Trophoblast cell (in vitro differentiated cells and primary cell): ENCODE results near the gene WTIP.
"Not testable (repeated sequence)": the region's sequence is repeated elsewhere in the genome, so short reads cannot be mapped to it uniquely, and the experiment has no call there.

Experiments used
- DNase-seq, 2 donors: peaks; one replicate each; pipeline ENCODE4 v3.0.0-alpha.2; 2016
- H2AFZ ChIP-seq: 2 replicates; pipeline ENCODE4 v1.6.1; 2013; ENCODE audit warnings: low read length, moderate library complexity, mild to moderate bottlenecking; ENCODE audit not compliant: insufficient read depth, poor library complexity
- H2AK5ac ChIP-seq: 2 replicates; pipeline ENCODE4 v1.6.1; 2013; ENCODE audit warnings: mild to moderate bottlenecking, low read length
- H2BK120ac ChIP-seq: 2 replicates; pipeline ENCODE4 v1.6.1; 2013; ENCODE audit warnings: low read length, mild to moderate bottlenecking, moderate library complexity; ENCODE audit not compliant: insufficient read depth, poor library complexity
- H2BK12ac ChIP-seq: 2 replicates; pipeline ENCODE4 v1.6.1; 2013; ENCODE audit warnings: mild to moderate bottlenecking, low read length, moderate library complexity
- H2BK5ac ChIP-seq: 2 replicates; pipeline ENCODE4 v1.6.1; 2013; ENCODE audit warnings: low read length, low read depth, moderate library complexity, mild to moderate bottlenecking; ENCODE audit not compliant: poor library complexity
- H3K14ac ChIP-seq: 2 replicates; pipeline ENCODE4 v1.6.1; 2013; ENCODE audit warnings: mild to moderate bottlenecking, low read length
- H3K18ac ChIP-seq: 2 replicates; pipeline ENCODE4 v1.6.1; 2013; ENCODE audit warnings: mild to moderate bottlenecking, low read length
- H3K23ac ChIP-seq: 2 replicates; pipeline ENCODE4 v1.6.1; 2013; ENCODE audit warnings: low read length
- H3K27ac ChIP-seq: 2 replicates; pipeline ENCODE4 v1.5.1; 2013; ENCODE audit warnings: low read depth, mild to moderate bottlenecking, inconsistent platforms, low read length, moderate library complexity
- H3K27me3 ChIP-seq: 2 replicates; pipeline ENCODE4 v1.6.1; 2013; ENCODE audit warnings: inconsistent platforms, mild to moderate bottlenecking, low read length, moderate library complexity; ENCODE audit not compliant: insufficient read depth
- H3K36me3 ChIP-seq, 2 experiments: 1 replicate in 1 of 2; 2 replicates in 1 of 2; pipeline ENCODE4 v1.6.1; 2013; ENCODE audit warnings: low read length in 2 of 2, mild to moderate bottlenecking in 2 of 2, moderate library complexity in 1 of 2; ENCODE audit not compliant: insufficient read depth in 2 of 2, control insufficient read depth in 1 of 2
- H3K4ac ChIP-seq: 2 replicates; pipeline ENCODE4 v1.6.1; 2013; ENCODE audit warnings: low read depth, mild to moderate bottlenecking, low read length, moderate library complexity
- H3K4me1 ChIP-seq, 2 experiments: 1 replicate in 1 of 2; 2 replicates in 1 of 2; pipeline ENCODE4 v1.6.1; 2013; ENCODE audit warnings: low read length in 2 of 2, mild to moderate bottlenecking in 2 of 2, moderate library complexity in 1 of 2; ENCODE audit not compliant: insufficient read depth in 2 of 2, control insufficient read depth in 1 of 2
- H3K4me2 ChIP-seq: 2 replicates; pipeline ENCODE4 v1.6.1; 2013; ENCODE audit warnings: inconsistent platforms, mild to moderate bottlenecking, low read length, moderate library complexity
- H3K4me3 ChIP-seq: 2 replicates; pipeline ENCODE4 v1.5.1; 2013; ENCODE audit warnings: mild to moderate bottlenecking, low read depth, low read length, inconsistent platforms
- H3K79me1 ChIP-seq: one replicate; pipeline ENCODE4 v1.6.1; 2013; ENCODE audit warnings: low read length
- H3K79me2 ChIP-seq: 2 replicates; pipeline ENCODE4 v1.6.1; 2013; ENCODE audit warnings: low read length, mild to moderate bottlenecking; ENCODE audit not compliant: control insufficient read depth, insufficient read depth, poor library complexity
- H3K9ac ChIP-seq: 2 replicates; pipeline ENCODE4 v1.6.1; 2013; ENCODE audit warnings: mild to moderate bottlenecking, low read length
- H3K9me3 ChIP-seq: 2 replicates; pipeline ENCODE4 v1.6.1; 2013; ENCODE audit warnings: low read depth, mild to moderate bottlenecking, control low read depth, inconsistent platforms, low read length; ENCODE audit not compliant: insufficient read depth
- H4K12ac ChIP-seq: 2 replicates; pipeline ENCODE4 v1.6.1; 2013; ENCODE audit warnings: low read depth, mild to moderate bottlenecking, low read length, moderate library complexity
- H4K8ac ChIP-seq: 2 replicates; pipeline ENCODE4 v1.6.1; 2013; ENCODE audit warnings: low read depth, mild to moderate bottlenecking, low read length, moderate library complexity
- H4K91ac ChIP-seq: one replicate; pipeline ENCODE4 v1.6.1; 2013; ENCODE audit warnings: low read depth, mild to moderate bottlenecking, low read length, moderate library complexity
- WGBS: extraction: QIAGEN DNeasy Blood & Tissue Kit; methylation state at CpG from one replicate; pipeline ENCODE4 v1.1.7; 2013; ENCODE audit warnings: missing lambda C conversion rate; ENCODE audit not compliant: insufficient read length, insufficient coverage; ENCODE audit errors: extremely low coverage; 5-methylcytosine and 5-hydroxymethylcytosine counted together

The WTIP gene

GRCh38 chr19:34464785-34465184, 16.8 kb upstream of the WTIP start:
- not testable (repeated sequence) for H3K9me3 ChIP-seq, H3K23ac ChIP-seq, H2AFZ ChIP-seq, H3K4ac ChIP-seq, H3K4me1 ChIP-seq, H2BK120ac ChIP-seq, H3K4me2 ChIP-seq, H4K8ac ChIP-seq, H3K4me3 ChIP-seq, H3K79me2 ChIP-seq, H3K14ac ChIP-seq, H2BK12ac ChIP-seq, H3K79me1 ChIP-seq, H2AK5ac ChIP-seq, H4K12ac ChIP-seq, H3K9ac ChIP-seq, H3K27ac ChIP-seq, H3K18ac ChIP-seq, H3K27me3 ChIP-seq, H2BK5ac ChIP-seq, H4K91ac ChIP-seq, DNase-seq
- no CpG with 5 or more reads among the region's 4 CpGs for WGBS
- peaks cover 34 to 58% of the 10 kb centered on the region in 2 experiments for H3K36me3 ChIP-seq

- Histone ChIP-seq H2BK120ac (no peak overlapping the region), H2BK12ac (no peak overlapping the region), H3K4me2 (no peak overlapping the region), H3K79me1 (no peaks in the 10 kb centered on the region), H3K14ac (no peak overlapping the region), H3K27ac (no peak overlapping the region), H3K4me1 (no peaks in the 10 kb centered on the region), H3K18ac (no peak overlapping the region), H3K79me2 (no peaks in the 10 kb centered on the region), H2AFZ (no peak overlapping the region), H4K91ac (no peak overlapping the region), H4K12ac (no peak overlapping the region), H3K23ac (no peak overlapping the region), H2AK5ac (no peak overlapping the region), H3K27me3 (no peaks in the 10 kb centered on the region), H2BK5ac (no peak overlapping the region), H3K4ac (no peak overlapping the region), H3K9me3 (no peaks in the 10 kb centered on the region), H4K8ac (no peak overlapping the region), H3K4me3 (no peak overlapping the region), H3K36me3 (peaks cover 36 to 58% of the 10 kb centered on the region in 2 experiments), H3K9ac (no peak overlapping the region)
- no peak for DNase-seq
- no CpG with 5 or more reads among the region's 1 CpG for WGBS
These were observed 13.1 kb upstream of the WTIP start for GRCh38 chr19:34468409-34468808.

- WGBS, result no CpG with 5 or more reads among the region's 5 CpGs
- H3K36me3 ChIP-seq, result peaks cover 39 to 55% of the 10 kb centered on the region in 2 experiments
- H3K9me3 ChIP-seq, H4K12ac ChIP-seq, H3K23ac ChIP-seq, H3K27ac ChIP-seq, H3K4me1 ChIP-seq, H3K79me1 ChIP-seq, H3K4me3 ChIP-seq, H3K27me3 ChIP-seq, H3K18ac ChIP-seq, H4K91ac ChIP-seq, H3K79me2 ChIP-seq, H2BK5ac ChIP-seq, H2BK12ac ChIP-seq, DNase-seq, H2AFZ ChIP-seq, H3K9ac ChIP-seq, H3K4me2 ChIP-seq, H3K14ac ChIP-seq, H2BK120ac ChIP-seq, H3K4ac ChIP-seq, H2AK5ac ChIP-seq, H4K8ac ChIP-seq: not testable (repeated sequence)
These were observed 12.5 kb upstream of the WTIP start for GRCh38 chr19:34469026-34469425.

- Histone ChIP-seq H3K18ac (no peak overlapping the region), H3K9me3 (no peaks in the 10 kb centered on the region), H3K4me3 (no peak overlapping the region), H4K8ac (no peak overlapping the region), H3K4me2 (no peak overlapping the region), H3K9ac (no peak overlapping the region), H2BK12ac (no peak overlapping the region), H3K27me3 (no peaks in the 10 kb centered on the region), H3K4me1 (peaks cover 4% of the 10 kb centered on the region in 2 experiments), H3K23ac (no peak overlapping the region), H3K27ac (no peak overlapping the region), H4K91ac (no peak overlapping the region), H4K12ac (no peak overlapping the region), H3K79me2 (no peaks in the 10 kb centered on the region), H3K36me3 (peaks cover 21 to 34% of the 10 kb centered on the region in 2 experiments), H2BK5ac (no peak overlapping the region), H2AK5ac (no peak overlapping the region), H2AFZ (no peak overlapping the region), H2BK120ac (no peak overlapping the region), H3K4ac (no peak overlapping the region), H3K79me1 (peaks cover 2% of the 10 kb centered on the region), H3K14ac (no peak overlapping the region)
- WGBS, result no CpG with 5 or more reads among the region's 8 CpGs
- no peak for DNase-seq
These were observed 9.5 kb upstream of the WTIP start for GRCh38 chr19:34471906-34472700.
